ENCODE results near the gene FCN1. TPM values are rescaled to one million over a fixed set of nuclear protein-coding genes. Genes with fewer than 3 reads are reported as not detected.

The FCN1 gene
- polyA plus RNA-seq, 1 donor (not counting 4 experiments of a cell fraction or from before 2014, with no cell fraction given): not detected

DNA sequence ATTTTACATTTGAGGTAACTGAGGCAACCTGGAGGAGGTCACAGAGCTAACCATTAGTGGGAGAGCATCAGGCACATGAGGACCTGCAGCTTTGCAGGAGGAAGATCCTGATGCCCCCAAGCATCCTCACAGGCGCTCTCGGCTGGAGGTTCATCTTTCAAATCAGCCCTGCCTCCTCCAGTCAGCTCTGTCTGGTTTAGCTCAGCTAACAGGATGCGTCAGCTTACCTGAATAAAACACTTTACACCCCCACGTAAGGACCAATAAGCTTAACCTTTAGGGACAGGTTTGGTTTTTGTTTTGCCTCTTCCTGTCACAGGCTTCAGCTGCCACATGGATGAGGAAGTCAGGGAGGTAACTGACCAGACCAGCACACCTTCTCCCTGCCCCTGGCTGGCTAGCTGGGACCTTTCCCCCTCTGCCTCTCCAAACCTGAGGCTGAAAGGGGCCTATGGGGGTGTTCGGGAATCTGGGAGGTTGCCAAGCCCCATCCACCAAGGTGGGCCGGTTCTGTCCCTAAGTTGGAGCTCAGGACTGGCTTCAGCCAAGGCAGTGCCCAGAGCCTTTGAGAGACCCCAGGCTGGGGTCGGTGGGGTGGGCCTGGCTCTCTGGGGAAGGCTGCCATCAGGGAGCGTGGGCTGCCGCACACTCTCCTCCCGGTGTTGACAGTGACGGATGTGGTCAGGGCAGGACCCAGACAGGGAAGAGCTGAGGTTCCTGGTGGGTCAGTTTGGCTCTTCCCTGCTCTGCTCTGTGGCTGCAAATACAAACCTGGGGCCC, 20.0 kb upstream of the FCN1 start:
- Histone ChIP-seq H3K9me3 (ENCODE audit: control insufficient read depth, low read depth, low read length) (no peaks in the 10 kb centered on the region), H3K4me1 (ENCODE audit: control insufficient read depth, extremely low read depth, insufficient read depth, low read length) (no peaks in the 10 kb centered on the region), H3K4me2 (ENCODE audit: control insufficient read depth, extremely low read depth, insufficient read depth, low read depth, low read length) (no peak overlapping the region), H3K79me2 (ENCODE audit: control insufficient read depth, insufficient read depth, low read length) (no peaks in the 10 kb centered on the region), H4K20me1 (ENCODE audit: control insufficient read depth, extremely low read depth, insufficient read depth, low read length) (no peaks in the 10 kb centered on the region), H3K9me1 (ENCODE audit: control insufficient read depth, extremely low read depth, insufficient read depth, low read length) (no peaks in the 10 kb centered on the region), H2AFZ (ENCODE audit: control insufficient read depth, low read length) (no peak overlapping the region), H3K27me3 (ENCODE audit: control insufficient read depth, extremely low read depth, insufficient read depth, low read length) (peaks cover 11% of the 10 kb centered on the region), H3K9ac (ENCODE audit: control insufficient read depth, extremely low read depth, insufficient read depth, low read length) (no peak overlapping the region), H3K4me3 (ENCODE audit: control insufficient read depth in 2 of 3, extremely low read depth in 1 of 3, insufficient read depth in 2 of 3, low read depth in 1 of 3, low read length in 3 of 3) (no peak overlapping the region), H3K36me3 (ENCODE audit: control insufficient read depth in 2 of 2, extremely low read depth in 1 of 2, insufficient read depth in 2 of 2, low read length in 2 of 2) (no peaks in the 10 kb centered on the region), H3K27ac (ENCODE audit: control insufficient read depth, insufficient read depth, low read length) (no peak overlapping the region)
- TF ChIP-seq, protein P1, sequence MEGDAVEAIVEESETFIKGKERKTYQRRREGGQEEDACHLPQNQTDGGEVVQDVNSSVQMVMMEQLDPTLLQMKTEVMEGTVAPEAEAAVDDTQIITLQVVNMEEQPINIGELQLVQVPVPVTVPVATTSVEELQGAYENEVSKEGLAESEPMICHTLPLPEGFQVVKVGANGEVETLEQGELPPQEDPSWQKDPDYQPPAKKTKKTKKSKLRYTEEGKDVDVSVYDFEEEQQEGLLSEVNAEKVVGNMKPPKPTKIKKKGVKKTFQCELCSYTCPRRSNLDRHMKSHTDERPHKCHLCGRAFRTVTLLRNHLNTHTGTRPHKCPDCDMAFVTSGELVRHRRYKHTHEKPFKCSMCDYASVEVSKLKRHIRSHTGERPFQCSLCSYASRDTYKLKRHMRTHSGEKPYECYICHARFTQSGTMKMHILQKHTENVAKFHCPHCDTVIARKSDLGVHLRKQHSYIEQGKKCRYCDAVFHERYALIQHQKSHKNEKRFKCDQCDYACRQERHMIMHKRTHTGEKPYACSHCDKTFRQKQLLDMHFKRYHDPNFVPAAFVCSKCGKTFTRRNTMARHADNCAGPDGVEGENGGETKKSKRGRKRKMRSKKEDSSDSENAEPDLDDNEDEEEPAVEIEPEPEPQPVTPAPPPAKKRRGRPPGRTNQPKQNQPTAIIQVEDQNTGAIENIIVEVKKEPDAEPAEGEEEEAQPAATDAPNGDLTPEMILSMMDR (optimal IDR thresholded peaks at IDR 0.05 in 1 of 3, IDR thresholded peaks at IDR 0.05 in 1 of 3, conservative IDR thresholded peaks at IDR 0.05 in 1 of 3; ENCODE audit: extremely low read depth in 1 of 3, insufficient read depth in 2 of 3, low read length in 3 of 3): no peak
- no peak for TF ChIP-seq EZH2 (IDR thresholded peaks at IDR 0.05; ENCODE audit: low read length)
- no peak for DNase-seq (ENCODE audit: low read depth, low spot score)
- dilution Hi-C loops (cut with MboI; ENCODE audit: extremely low pct_ligation_motif_present, low sequenced_read_pairs): no loop called here
- no peak for FAIRE-seq

DNA sequence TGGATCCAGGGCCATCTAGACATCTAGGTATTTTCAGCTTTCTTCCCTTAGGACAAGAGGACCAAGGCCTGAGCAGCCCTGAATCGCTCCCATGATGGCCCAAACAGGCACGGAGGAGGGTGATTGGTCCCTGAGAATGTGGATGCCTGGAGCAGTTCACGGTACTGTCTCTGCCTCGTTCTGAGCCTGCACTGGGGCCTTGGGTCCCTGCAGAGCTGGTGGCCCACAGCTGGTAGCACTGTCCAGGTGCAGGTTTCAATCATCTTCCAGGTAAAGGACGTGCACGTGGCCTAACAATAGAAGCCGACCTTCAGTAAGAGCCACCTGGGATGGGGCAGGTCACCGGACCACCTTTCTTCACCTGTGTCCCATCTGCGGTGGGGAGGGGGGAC, 19.4 kb upstream of the FCN1 start:
- FAIRE-seq (no peak), DNase-seq (ENCODE audit: low read depth, low spot score) (no peak)
- peaks cover 5% of the 10 kb centered on the region for H3K27me3 ChIP-seq (ENCODE audit: control insufficient read depth, extremely low read depth, insufficient read depth, low read length)
- no peaks in the 10 kb centered on the region for H3K9me1 ChIP-seq (ENCODE audit: control insufficient read depth, extremely low read depth, insufficient read depth, low read length)
- H3K9ac ChIP-seq (ENCODE audit: control insufficient read depth, extremely low read depth, insufficient read depth, low read length): no peak overlapping the region
- no peaks in the 10 kb centered on the region for H4K20me1 ChIP-seq (ENCODE audit: control insufficient read depth, extremely low read depth, insufficient read depth, low read length)
- dilution Hi-C loops (cut with MboI; ENCODE audit: extremely low pct_ligation_motif_present, low sequenced_read_pairs): no loop called here
- no peaks in the 10 kb centered on the region for H3K4me1 ChIP-seq (ENCODE audit: control insufficient read depth, extremely low read depth, insufficient read depth, low read length)
- TF ChIP-seq, protein P1 (optimal IDR thresholded peaks at IDR 0.05 in 1 of 3, IDR thresholded peaks at IDR 0.05 in 1 of 3, conservative IDR thresholded peaks at IDR 0.05 in 1 of 3; ENCODE audit: extremely low read depth in 1 of 3, insufficient read depth in 2 of 3, low read length in 3 of 3): no peak
- no peaks in the 10 kb centered on the region for H3K79me2 ChIP-seq (ENCODE audit: control insufficient read depth, insufficient read depth, low read length)
- H3K27ac ChIP-seq (ENCODE audit: control insufficient read depth, insufficient read depth, low read length): no peak overlapping the region
- H3K9me3 ChIP-seq (ENCODE audit: control insufficient read depth, low read depth, low read length): no peaks in the 10 kb centered on the region
- H3K4me2 ChIP-seq (ENCODE audit: control insufficient read depth, extremely low read depth, insufficient read depth, low read depth, low read length): no peak overlapping the region
- no peak overlapping the region for H2AFZ ChIP-seq (ENCODE audit: control insufficient read depth, low read length)
- H3K4me3 ChIP-seq (ENCODE audit: control insufficient read depth in 2 of 3, extremely low read depth in 1 of 3, insufficient read depth in 2 of 3, low read depth in 1 of 3, low read length in 3 of 3): no peak overlapping the region
- H3K36me3 ChIP-seq (ENCODE audit: control insufficient read depth in 2 of 2, extremely low read depth in 1 of 2, insufficient read depth in 2 of 2, low read length in 2 of 2): no peaks in the 10 kb centered on the region

All from keratinocyte (primary cell).